Activated CD8-positive, alpha-beta memory T cell treated with anti-CD3 and anti-CD28 coated beads, Interleukin-2, amount 50 U/mL, for 4 hours (primary cell): ENCODE data around the gene UFSP1.
A peak's percentile ranks its signal among the peaks of the same experiment; 100 is the strongest.

Experiments used
- DNase-seq: peaks from one replicate; pipeline ENCODE4 v3.0.0-alpha.2; 2020

Gene UFSP1

DNA sequence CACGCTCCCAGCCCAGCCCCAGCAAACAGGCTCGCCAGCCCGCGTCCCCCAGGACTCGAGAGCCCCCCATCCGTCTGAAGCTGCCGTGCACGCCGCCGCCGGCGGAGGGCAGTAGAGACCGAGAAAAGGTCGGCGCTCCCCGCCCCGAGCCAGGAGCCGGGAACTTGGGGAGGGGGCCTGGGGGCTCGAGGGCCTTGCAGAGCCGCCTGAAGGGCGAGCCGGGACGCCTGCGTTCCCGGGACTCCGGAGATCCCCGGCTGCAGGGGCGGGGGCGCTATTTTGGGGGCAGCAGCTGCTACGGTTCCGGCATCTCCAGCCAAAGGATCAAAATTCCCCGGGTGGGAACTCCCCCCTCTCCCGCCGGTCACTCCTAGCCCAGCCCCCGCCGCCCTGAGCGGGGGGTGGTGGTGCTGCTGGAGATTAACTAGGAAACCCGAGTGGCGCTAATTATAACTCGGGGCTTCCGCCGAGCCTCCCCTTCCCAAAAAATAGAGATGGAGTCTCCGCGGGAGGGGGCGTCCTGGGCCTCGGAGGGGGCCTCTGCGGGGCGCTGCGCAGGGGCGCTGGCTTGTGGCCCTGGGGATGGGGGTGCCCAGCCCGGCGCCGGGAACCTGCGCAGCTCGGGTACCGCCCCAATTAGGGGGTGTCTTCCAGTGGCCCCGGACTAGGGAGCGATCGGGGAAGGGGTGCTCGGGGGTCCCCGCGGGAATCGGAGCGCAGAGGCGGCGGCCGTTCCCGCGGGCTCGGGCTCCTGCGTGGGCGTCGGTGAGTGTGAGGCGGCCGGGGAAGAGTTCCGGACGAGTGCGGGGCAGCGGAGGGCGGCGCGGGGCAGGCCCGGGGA lies 5.6 kb upstream of the UFSP1 start:
- peak; percentile 75 for DNase-seq

DNA sequence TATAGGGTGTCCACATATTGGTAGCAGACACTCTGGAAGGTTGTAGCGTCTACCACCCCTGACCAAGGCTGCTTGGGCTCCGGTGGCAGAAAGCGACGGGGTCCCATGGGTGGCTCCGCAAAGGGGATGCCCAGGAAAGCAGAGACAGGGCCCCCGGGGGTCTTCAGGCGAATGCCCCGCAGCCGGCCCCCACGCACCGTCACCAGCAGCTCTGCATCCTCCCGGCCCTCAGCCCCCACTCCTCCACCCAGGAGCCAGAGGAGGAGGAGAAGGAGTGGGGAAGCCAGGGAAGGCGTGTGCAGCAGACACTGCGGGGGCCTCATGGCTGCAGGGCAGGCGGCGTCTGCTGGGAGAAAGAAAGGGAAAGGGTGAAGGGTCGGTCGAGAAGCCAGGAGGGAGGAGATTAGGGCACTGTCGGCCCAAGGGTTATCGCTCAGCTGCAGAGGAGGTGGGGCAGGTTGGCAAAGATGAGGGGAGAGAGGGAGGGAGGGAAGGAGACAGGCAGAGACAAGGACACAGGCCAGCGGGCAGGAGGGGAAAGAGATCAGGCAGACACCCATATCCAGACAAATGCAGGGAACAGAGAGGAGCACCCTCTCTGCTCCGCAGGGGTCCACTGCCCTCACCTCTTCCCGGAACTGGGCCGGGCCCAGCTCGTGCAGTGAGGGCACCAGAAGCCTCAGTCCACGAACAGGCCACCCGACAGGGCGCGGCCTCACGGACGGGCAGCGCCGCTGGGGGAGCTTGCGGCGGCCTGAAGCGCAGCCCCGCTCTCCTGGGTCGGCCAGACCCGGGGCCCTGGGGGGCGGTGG lies 4.6 kb upstream of the UFSP1 start:
- DNase-seq: no peak

- DNase-seq: no peak
Observed at GRCh38 chr7:100893318-100893895, 3.9 kb upstream of the UFSP1 start.

- DNase-seq: no peak
Observed at GRCh38 chr7:100892364-100893317, 3.1 kb upstream of the UFSP1 start.

DNA sequence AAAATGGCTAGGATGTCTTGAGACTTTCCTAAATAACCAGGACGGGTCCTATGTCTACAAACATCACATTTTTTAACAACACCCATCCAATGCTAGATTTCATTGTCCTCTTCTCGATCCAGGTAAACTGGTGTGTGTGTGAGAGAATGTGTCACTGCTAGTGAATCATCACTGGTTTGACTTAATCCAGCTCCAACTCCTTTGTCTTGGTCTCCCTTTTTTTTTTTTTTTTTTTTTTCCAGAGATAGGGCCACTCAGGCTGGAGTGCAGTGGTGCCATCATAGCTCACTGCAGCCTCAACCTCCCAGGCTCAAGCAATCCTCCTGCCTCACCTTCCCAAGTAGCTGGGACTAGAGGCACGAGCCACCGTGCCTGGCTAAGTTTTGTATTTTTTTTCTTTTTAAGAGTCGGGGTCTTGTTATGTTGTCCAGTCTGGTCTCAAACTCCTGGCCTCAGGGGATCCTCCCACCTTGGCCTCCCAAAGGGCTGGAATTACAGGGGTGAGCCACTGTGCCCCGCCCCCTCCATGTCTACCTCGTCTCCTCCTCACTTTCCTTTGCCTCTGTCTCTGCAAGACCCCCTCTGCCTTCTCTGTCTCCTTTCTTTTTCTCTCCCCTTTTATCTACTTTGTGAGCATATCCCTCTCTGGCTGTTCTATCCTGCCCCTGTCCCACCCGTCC lies 2.2 kb upstream of the UFSP1 start:
- DNase-seq: no peak

GRCh38 chr7:100890653-100891567 lies 1.4 kb upstream of the UFSP1 start:
- DNase-seq: no peak

DNA sequence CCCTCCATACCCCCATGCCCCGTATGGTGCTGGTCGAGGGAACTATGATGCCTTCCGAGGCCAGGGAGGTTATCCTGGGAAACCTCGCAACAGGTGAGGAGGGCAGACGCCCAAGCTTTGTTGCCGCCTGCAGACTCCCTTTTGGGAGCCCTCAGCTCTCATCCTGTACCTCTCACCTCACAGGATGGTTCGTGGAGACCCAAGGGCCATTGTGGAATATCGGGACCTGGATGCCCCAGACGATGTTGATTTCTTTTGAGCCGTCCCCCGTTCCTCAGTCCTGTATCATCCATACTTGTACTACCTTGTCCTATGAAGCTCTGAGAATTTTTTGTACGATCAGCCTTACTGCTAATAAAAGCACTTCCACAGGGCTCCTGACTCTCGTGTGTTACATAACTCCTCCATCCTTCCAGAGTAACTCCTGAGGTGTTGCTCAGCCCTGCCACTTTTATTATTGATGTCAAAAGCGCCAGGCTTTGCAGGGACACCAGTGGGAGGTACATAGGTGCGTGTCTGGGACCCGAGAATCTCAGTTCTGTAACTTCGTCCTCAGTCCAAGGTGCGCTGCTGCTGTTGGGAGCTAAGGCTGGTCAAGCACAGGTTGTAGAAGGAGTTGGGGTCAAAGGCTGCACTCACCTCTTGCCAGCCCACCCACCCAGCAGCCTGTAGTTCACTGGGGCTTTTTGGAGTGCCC lies 1.1 kb downstream of the UFSP1 start:
- DNase-seq: no peak

- no peak for DNase-seq
Observed at GRCh38 chr7:100887516-100888290, 1.8 kb downstream of the UFSP1 start.

GRCh38 chr7:100886936-100887515 lies 2.5 kb downstream of the UFSP1 start:
- no peak for DNase-seq

- DNase-seq: no peak
Observed at GRCh38 chr7:100886142-100886935, 3.2 kb downstream of the UFSP1 start.

- no peak for DNase-seq
Observed at GRCh38 chr7:100885440-100886141, 3.9 kb downstream of the UFSP1 start.

- DNase-seq: peak; percentile 50
Observed at GRCh38 chr7:100884736-100885439, 4.6 kb downstream of the UFSP1 start.

GRCh38 chr7:100882785-100883526 lies 6.6 kb downstream of the UFSP1 start:
- no peak for DNase-seq

GRCh38 chr7:100882201-100882600 lies 7.3 kb downstream of the UFSP1 start:
- no peak for DNase-seq

DNA sequence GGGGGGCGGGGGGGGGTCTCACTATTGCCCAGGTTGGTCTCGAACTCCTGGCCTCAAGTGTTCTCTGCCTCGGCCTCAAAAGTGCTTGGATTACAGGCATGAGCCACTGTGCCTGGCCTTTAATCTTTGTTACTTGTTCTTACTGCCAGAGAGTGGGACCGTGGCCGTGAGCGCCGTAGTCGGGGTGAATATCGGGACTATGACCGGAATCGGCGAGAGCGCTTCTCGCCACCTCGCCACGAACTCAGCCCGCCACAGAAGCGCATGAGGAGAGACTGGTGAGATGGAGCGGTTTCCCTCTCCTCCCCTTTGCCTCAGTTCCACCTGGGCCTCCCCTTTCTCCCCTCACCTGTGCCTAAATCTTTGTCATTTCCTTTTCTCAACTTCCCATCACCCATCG lies 8.4 kb downstream of the UFSP1 start:
- no peak for DNase-seq

DNA sequence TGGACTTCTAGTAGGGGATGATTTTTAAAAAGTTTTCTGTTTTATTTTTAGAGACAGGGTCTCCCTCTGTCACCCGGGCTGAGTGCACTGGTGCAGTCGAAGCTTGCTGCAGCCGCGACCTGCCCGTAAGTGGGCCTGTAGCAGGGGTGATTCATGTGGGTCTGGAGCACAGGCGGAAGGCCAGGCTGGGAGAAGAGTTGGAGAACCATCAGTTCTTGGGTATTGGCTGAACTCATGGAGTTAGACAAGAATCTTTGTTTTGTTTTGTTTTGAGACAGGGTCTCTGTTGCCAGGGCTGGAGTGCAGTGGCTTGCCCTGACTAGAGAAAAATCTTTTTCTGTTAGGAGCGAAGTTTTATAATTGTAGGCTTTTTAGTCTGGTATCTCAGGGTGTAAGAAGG lies 8.9 kb downstream of the UFSP1 start:
- no peak for DNase-seq
